ENCODE data around the gene LETM1. TPM values are rescaled to one million over a fixed set of nuclear protein-coding genes. Genes with fewer than 3 reads are reported as not detected.

LETM1 gene
- total RNA-seq, 1 experiment from 2014 or later: 56.1 TPM

GRCh38 chr4:1795299-1796195 lies 60.4 kb downstream of the LETM1 start:
- no peak for DNase-seq (ENCODE audit: low read depth)

GRCh38 chr4:1794809-1795298 lies 61.1 kb downstream of the LETM1 start:
- no peak for DNase-seq (ENCODE audit: low read depth)

- no peak for DNase-seq (ENCODE audit: low read depth)
These were observed 61.8 kb downstream of the LETM1 start for GRCh38 chr4:1793940-1794808.

- no peak for DNase-seq (ENCODE audit: low read depth)
These were observed 62.5 kb downstream of the LETM1 start for GRCh38 chr4:1793496-1793840.

- DNase-seq (ENCODE audit: low read depth): no peak
These were observed 63.0 kb downstream of the LETM1 start, which contains the start of gene FGFR3 for GRCh38 chr4:1792832-1793495. Gene FGFR3 (plus strand): TSS chr4:1793293. CDS start chr4:1793935, 642 bp downstream.

- DNase-seq (ENCODE audit: low read depth): no peak
These were observed 63.7 kb downstream of the LETM1 start for GRCh38 chr4:1792158-1792831.

- DNase-seq (ENCODE audit: low read depth): no peak
These were observed 66.0 kb downstream of the LETM1 start for GRCh38 chr4:1790005-1790404.

- no peak for DNase-seq (ENCODE audit: low read depth)
These were observed 66.4 kb downstream of the LETM1 start for GRCh38 chr4:1789552-1789951.

GRCh38 chr4:1788254-1788973 lies 67.5 kb downstream of the LETM1 start:
- no peak for DNase-seq (ENCODE audit: low read depth)

GRCh38 chr4:1787411-1788077 lies 68.4 kb downstream of the LETM1 start:
- DNase-seq (ENCODE audit: low read depth): no peak

- DNase-seq (ENCODE audit: low read depth): no peak
These were observed 69.2 kb downstream of the LETM1 start for GRCh38 chr4:1786544-1787362.

- DNase-seq (ENCODE audit: low read depth): no peak
These were observed 70.4 kb downstream of the LETM1 start for GRCh38 chr4:1785592-1785991.

GRCh38 chr4:1784789-1785591 lies 71.0 kb downstream of the LETM1 start:
- no peak for DNase-seq (ENCODE audit: low read depth)

- DNase-seq (ENCODE audit: low read depth): no peak
These were observed 71.6 kb downstream of the LETM1 start for GRCh38 chr4:1784395-1784788.

GRCh38 chr4:1783970-1784369 lies 72.0 kb downstream of the LETM1 start:
- no peak for DNase-seq (ENCODE audit: low read depth)

GRCh38 chr4:1783015-1783414 lies 72.9 kb downstream of the LETM1 start:
- no peak for DNase-seq (ENCODE audit: low read depth)

GRCh38 chr4:1780435-1780834 lies 75.5 kb downstream of the LETM1 start:
- DNase-seq (ENCODE audit: low read depth): no peak

Measured in LHCN-M2 (cell line).